SK-N-SH (cell line): ENCODE data around the gene NUFIP1. TPM values are rescaled to one million over a fixed set of nuclear protein-coding genes. Genes with fewer than 3 reads are reported as not detected.

Source experiments
- CHD2 ChIP-seq: fragments of 150-350 bp; IDR thresholded peaks from 2 replicates; pipeline ENCODE4 v1.6.1; 2018; ENCODE audit warnings: low read length; ENCODE audit not compliant: partially characterized antibody
- CTCF ChIP-seq: fragments of 200-600 bp; sonication (generic); IDR thresholded peaks from 2 replicates; pipeline ENCODE4 v1.6.1; 2017; ENCODE audit warnings: antibody characterized with exemption, mild to moderate bottlenecking, moderate library complexity
- EP300 ChIP-seq, 2 experiments: IDR thresholded peaks; 2 replicates each; pipeline versions ENCODE4 v1.4.0 to v1.6.1; 2012; ENCODE audit warnings: borderline replicate concordance in 1 of 2, low read depth in 1 of 2, low read length in 1 of 2
- EZH2phosphoT487 ChIP-seq: fragments of 200-600 bp; sonication (generic); IDR thresholded peaks from 2 replicates; pipeline ENCODE4 v1.6.1; 2017; ENCODE audit warnings: low read depth, mixed run types, mild to moderate bottlenecking, antibody characterized with exemption, moderate library complexity, borderline replicate concordance
- FOXJ3 ChIP-seq: sonication (generic); formaldehyde crosslinking; IDR thresholded peaks from 2 replicates; pipeline ENCODE4 v1.5.1; 2020; ENCODE audit warnings: mild to moderate bottlenecking, missing genetic modification reagents
- JUND ChIP-seq: IDR thresholded peaks from 2 replicates; pipeline ENCODE4 v1.4.0; 2012
- MAX ChIP-seq: IDR thresholded peaks from 2 replicates; pipeline ENCODE4 v1.4.0; 2012; ENCODE audit warnings: low read depth
- NRF1 ChIP-seq: IDR thresholded peaks from 2 replicates; pipeline ENCODE4 v1.6.1; 2012; ENCODE audit warnings: low read depth, mild to moderate bottlenecking, low read length
- PBX3 ChIP-seq: IDR thresholded peaks from 2 replicates; pipeline ENCODE4; 2012
- RAD21 ChIP-seq: IDR thresholded peaks from 2 replicates; pipeline ENCODE4 v1.6.1; 2012; ENCODE audit warnings: mild to moderate bottlenecking, low read length
- RCOR1 ChIP-seq: fragments of 150-350 bp; IDR thresholded peaks from 2 replicates; pipeline ENCODE4 v1.6.1; 2017; ENCODE audit warnings: antibody characterized with exemption, low read length
- REST ChIP-seq: IDR thresholded peaks from 2 replicates; pipeline ENCODE4 v1.6.1; 2012; ENCODE audit warnings: mild to moderate bottlenecking, low read depth, low read length, moderate library complexity
- RFX5 ChIP-seq: IDR thresholded peaks from 2 replicates; pipeline ENCODE4 v1.6.1; 2012; ENCODE audit warnings: mild to moderate bottlenecking, improper control_type of control experiment, low read length
- RXRA ChIP-seq: IDR thresholded peaks from 2 replicates; pipeline ENCODE4 v1.4.0; 2012; ENCODE audit warnings: low read depth, mild to moderate bottlenecking, borderline replicate concordance
- SIN3A ChIP-seq: IDR thresholded peaks from 2 replicates; pipeline ENCODE4 v1.6.1; 2012; ENCODE audit warnings: low read depth, mild to moderate bottlenecking, low read length, moderate library complexity, borderline replicate concordance
- TAF1 ChIP-seq: IDR thresholded peaks from 2 replicates; pipeline ENCODE4 v1.6.1; 2012; ENCODE audit warnings: low read depth, mild to moderate bottlenecking, low read length, moderate library complexity, borderline replicate concordance
- TEAD4 ChIP-seq: IDR thresholded peaks from 2 replicates; pipeline ENCODE4 v1.4.0; 2012; ENCODE audit warnings: mild to moderate bottlenecking, borderline replicate concordance; ENCODE audit not compliant: insufficient read depth
- USF2 ChIP-seq: fragments of 150-350 bp; IDR thresholded peaks from 2 replicates; pipeline ENCODE4 v1.6.1; 2017; ENCODE audit warnings: antibody characterized with exemption, low read length, low read depth, borderline replicate concordance
- YY1 ChIP-seq: IDR thresholded peaks from 2 replicates; pipeline ENCODE4 v1.4.0; 2012; ENCODE audit warnings: low read depth, mild to moderate bottlenecking
- ZBTB33 ChIP-seq: IDR thresholded peaks from 2 replicates; pipeline ENCODE4 v1.4.0; 2012; ENCODE audit warnings: low read depth, borderline replicate concordance
- polyA plus RNA-seq, 3 experiments: library from polyadenylated mRNA; depleted of rRNA; stranded (reverse); fragments of >200 nt; gene quantifications; 2 replicates each; pipeline ENCODE4 v1.2.3, GENCODE V29; 2012

The NUFIP1 gene
- polyA plus RNA-seq, 1 of the 3 experiments (the other 2 are of a cell fraction), result 1.9 TPM

- peak; percentile 55 for TF ChIP-seq CTCF
- TF ChIP-seq USF2, result no peak
- peak; percentile 88 for TF ChIP-seq NRF1
- TF ChIP-seq RFX5, result no peak
- TF ChIP-seq PBX3, result no peak; the same call in none of the 2 replicates
- no peak; the same call in 1 of the 2 replicates for TF ChIP-seq ZBTB33
- TF ChIP-seq EZH2phosphoT487, result no peak
- TF ChIP-seq EP300 (IDR thresholded peaks at IDR 0.05; ENCODE audit: borderline replicate concordance in 1 of 2, low read depth in 1 of 2, low read length in 1 of 2), result no peak; a peak in 1 of 4 replicates
- TF ChIP-seq TAF1, result no peak
- peak; percentile 64; the same call in 1 of the 2 replicates for TF ChIP-seq RCOR1
- no peak for TF ChIP-seq JUND
- TF ChIP-seq CHD2, result peak; percentile 74
- peak; percentile 87 for TF ChIP-seq MAX
- TF ChIP-seq YY1, result peak; percentile 40; the same call in 1 of the 2 replicates
- no peak; the same call in 1 of the 2 replicates for TF ChIP-seq RXRA
- TF ChIP-seq SIN3A, result peak; percentile 55; the same call in 1 of the 2 replicates
- TF ChIP-seq REST, result no peak
- peak; percentile 93 for TF ChIP-seq TEAD4
- TF ChIP-seq FOXJ3 (CRISPR knock-in tag), result no peak
- TF ChIP-seq RAD21, result peak; percentile 30
Measured at GRCh38 chr13:44917589-44918325, 71.5 kb downstream of the NUFIP1 start (continued).
